ENCODE measurements around the gene NAP1L1. TPM values are rescaled to one million over a fixed set of nuclear protein-coding genes. Genes with fewer than 3 reads are reported as not detected.

Gene NAP1L1
- total RNA-seq, 1 donor from 2014 or later, result 1,539 TPM

DNA sequence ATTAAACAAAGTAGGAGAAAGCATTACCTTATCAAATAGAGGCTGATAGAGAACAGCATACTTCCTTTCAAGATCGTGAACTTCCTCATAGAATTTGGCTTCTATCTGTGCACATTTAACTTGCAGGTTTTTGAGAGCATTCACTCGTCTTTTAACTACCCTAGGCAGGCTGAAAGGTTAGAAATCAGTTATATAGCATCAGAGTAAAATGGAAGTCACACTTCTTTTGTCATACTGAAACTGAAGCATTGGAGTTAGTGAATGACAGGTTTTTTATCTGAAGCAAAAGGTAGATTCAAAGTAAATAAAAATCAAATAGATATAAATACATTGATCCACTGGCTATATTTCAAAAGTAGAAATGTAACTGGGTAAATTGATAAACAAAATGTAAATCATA is 24.4 kb downstream of the NAP1L1 start:
- Histone ChIP-seq H3F3A (ENCODE audit: low read depth) (peaks cover 16% of the 10 kb centered on the region), H3K27me3 (no peaks in the 10 kb centered on the region), H3K4me2 (no peak overlapping the region), H3K4me3 (no peak overlapping the region), H3K36me3 (peaks cover 47% of the 10 kb centered on the region), H2AFZ (replicated peaks) (no peak overlapping the region), H3K4me1 (no peaks in the 10 kb centered on the region), H4K20me1 (ENCODE audit: low read depth) (peaks cover 83% of the 10 kb centered on the region), H3K9ac (no peak overlapping the region), H3K9me3 (ENCODE audit: low read depth) (peaks cover 6% of the 10 kb centered on the region), H3K27ac (no peak overlapping the region), H3K79me2 (ENCODE audit: low read depth) (peaks cover 92% of the 10 kb centered on the region)
- Mint-ChIP-seq H3K27ac (no peak overlapping the region), H3K4me3 (no peak overlapping the region), H3K4me1 (no peaks in the 10 kb centered on the region), H3K36me3 (peaks cover 61% of the 10 kb centered on the region), H3K9me3 (peaks cover 11% of the 10 kb centered on the region), H3K27me3 (ENCODE audit: insufficient read depth, low read depth) (no peaks in the 10 kb centered on the region)
- TF ChIP-seq EZH2phosphoT487 (IDR thresholded peaks at IDR 0.05) (no peak), EZH2 (IDR thresholded peaks at IDR 0.05) (no peak)
- TF ChIP-seq, protein P1, sequence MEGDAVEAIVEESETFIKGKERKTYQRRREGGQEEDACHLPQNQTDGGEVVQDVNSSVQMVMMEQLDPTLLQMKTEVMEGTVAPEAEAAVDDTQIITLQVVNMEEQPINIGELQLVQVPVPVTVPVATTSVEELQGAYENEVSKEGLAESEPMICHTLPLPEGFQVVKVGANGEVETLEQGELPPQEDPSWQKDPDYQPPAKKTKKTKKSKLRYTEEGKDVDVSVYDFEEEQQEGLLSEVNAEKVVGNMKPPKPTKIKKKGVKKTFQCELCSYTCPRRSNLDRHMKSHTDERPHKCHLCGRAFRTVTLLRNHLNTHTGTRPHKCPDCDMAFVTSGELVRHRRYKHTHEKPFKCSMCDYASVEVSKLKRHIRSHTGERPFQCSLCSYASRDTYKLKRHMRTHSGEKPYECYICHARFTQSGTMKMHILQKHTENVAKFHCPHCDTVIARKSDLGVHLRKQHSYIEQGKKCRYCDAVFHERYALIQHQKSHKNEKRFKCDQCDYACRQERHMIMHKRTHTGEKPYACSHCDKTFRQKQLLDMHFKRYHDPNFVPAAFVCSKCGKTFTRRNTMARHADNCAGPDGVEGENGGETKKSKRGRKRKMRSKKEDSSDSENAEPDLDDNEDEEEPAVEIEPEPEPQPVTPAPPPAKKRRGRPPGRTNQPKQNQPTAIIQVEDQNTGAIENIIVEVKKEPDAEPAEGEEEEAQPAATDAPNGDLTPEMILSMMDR (IDR thresholded peaks at IDR 0.05), result no peak
- no peak for DNase-seq (ENCODE audit: low spot score)

DNA sequence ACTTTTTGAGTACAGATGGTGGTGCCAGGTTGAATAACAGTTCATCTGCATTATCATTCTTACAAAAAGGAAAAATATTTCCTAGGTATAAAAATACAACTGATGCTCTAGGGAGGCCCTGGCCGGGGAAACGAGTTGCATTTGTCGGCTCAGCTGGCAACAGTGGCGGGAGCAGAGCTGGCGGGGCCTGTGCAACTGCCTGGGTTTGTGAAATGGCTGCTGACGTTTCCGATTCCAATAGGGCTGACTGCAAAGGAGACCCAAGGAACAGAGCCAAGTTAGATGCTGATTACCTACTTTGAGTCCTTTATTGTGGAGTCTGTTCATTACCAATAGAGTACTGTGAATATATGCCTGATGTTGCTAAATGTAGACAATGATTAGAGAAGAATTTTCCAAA is 27.2 kb downstream of the NAP1L1 start:
- no peaks in the 10 kb centered on the region for H3K9me3 ChIP-seq (ENCODE audit: low read depth)
- no peaks in the 10 kb centered on the region for H3K4me1 ChIP-seq
- peaks cover 9% of the 10 kb centered on the region for H3F3A ChIP-seq (ENCODE audit: low read depth)
- H3K27me3 Mint-ChIP-seq (ENCODE audit: insufficient read depth, low read depth), result no peaks in the 10 kb centered on the region
- peaks cover 60% of the 10 kb centered on the region for H4K20me1 ChIP-seq (ENCODE audit: low read depth)
- TF ChIP-seq, protein P1 (IDR thresholded peaks at IDR 0.05), result no peak
- no peak for TF ChIP-seq EZH2 (IDR thresholded peaks at IDR 0.05)
- TF ChIP-seq EZH2phosphoT487 (IDR thresholded peaks at IDR 0.05), result no peak
- no peak overlapping the region for H3K4me3 ChIP-seq
- H3K27ac ChIP-seq, result no peak overlapping the region
- H3K27me3 ChIP-seq, result no peaks in the 10 kb centered on the region
- H3K4me3 Mint-ChIP-seq, result no peak overlapping the region
- H3K36me3 Mint-ChIP-seq, result peaks cover 46% of the 10 kb centered on the region
- DNase-seq (ENCODE audit: low spot score), result no peak
- no peak overlapping the region for H3K9ac ChIP-seq
- H2AFZ ChIP-seq (replicated peaks), result no peak overlapping the region
- H3K4me1 Mint-ChIP-seq, result no peaks in the 10 kb centered on the region
- no peak overlapping the region for H3K27ac Mint-ChIP-seq
- peaks cover 57% of the 10 kb centered on the region for H3K36me3 ChIP-seq
- H3K9me3 Mint-ChIP-seq, result no peaks in the 10 kb centered on the region
- H3K4me2 ChIP-seq, result no peak overlapping the region
- peaks cover 75% of the 10 kb centered on the region for H3K79me2 ChIP-seq (ENCODE audit: low read depth)

DNA sequence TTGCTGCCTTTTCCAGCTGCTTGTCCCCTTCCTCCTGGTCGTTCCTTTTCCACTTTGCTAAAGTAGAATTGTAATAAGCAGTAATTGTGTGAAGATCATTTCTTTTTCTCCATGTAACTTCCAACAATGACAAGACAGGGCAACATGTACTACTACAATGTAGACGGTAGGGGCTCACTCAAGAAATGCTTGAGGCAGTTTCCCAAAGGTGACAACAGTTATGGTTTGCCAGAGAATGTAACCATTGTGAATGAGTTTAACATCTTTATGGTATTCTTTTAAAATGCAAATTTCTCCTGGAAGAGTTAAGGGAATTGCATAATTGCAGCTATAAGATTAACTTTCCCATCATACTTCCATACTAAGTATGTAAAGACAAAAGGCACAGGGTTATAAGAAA is 29.1 kb downstream of the NAP1L1 start:
- Histone ChIP-seq H3K9ac (no peak overlapping the region), H3K4me3 (no peak overlapping the region), H3K4me2 (no peak overlapping the region), H4K20me1 (ENCODE audit: low read depth) (peaks cover 54% of the 10 kb centered on the region), H2AFZ (replicated peaks) (no peak overlapping the region), H3K4me1 (no peaks in the 10 kb centered on the region), H3K36me3 (peaks cover 67% of the 10 kb centered on the region), H3K79me2 (ENCODE audit: low read depth) (peaks cover 63% of the 10 kb centered on the region), H3K9me3 (ENCODE audit: low read depth) (no peaks in the 10 kb centered on the region), H3F3A (ENCODE audit: low read depth) (peaks cover 8% of the 10 kb centered on the region), H3K27me3 (no peaks in the 10 kb centered on the region), H3K27ac (no peak overlapping the region)
- DNase-seq (ENCODE audit: low spot score), result no peak
- H3K4me3 Mint-ChIP-seq, result no peak overlapping the region
- H3K9me3 Mint-ChIP-seq, result no peaks in the 10 kb centered on the region
- H3K27me3 Mint-ChIP-seq (ENCODE audit: insufficient read depth, low read depth), result no peaks in the 10 kb centered on the region
- H3K27ac Mint-ChIP-seq, result no peak overlapping the region
- peaks cover 44% of the 10 kb centered on the region for H3K36me3 Mint-ChIP-seq
- TF ChIP-seq EZH2 (IDR thresholded peaks at IDR 0.05) (no peak), EZH2phosphoT487 (IDR thresholded peaks at IDR 0.05) (no peak)
- TF ChIP-seq, protein P1 (IDR thresholded peaks at IDR 0.05), result no peak
- no peaks in the 10 kb centered on the region for H3K4me1 Mint-ChIP-seq
